ENCODE results near the gene PNMT. TPM values are rescaled to one million over a fixed set of nuclear protein-coding genes. Genes with fewer than 3 reads are reported as not detected.

Gene PNMT
- total RNA-seq, 6 experiments from 2014 or later: 0.37 TPM; not detected in 4

DNA sequence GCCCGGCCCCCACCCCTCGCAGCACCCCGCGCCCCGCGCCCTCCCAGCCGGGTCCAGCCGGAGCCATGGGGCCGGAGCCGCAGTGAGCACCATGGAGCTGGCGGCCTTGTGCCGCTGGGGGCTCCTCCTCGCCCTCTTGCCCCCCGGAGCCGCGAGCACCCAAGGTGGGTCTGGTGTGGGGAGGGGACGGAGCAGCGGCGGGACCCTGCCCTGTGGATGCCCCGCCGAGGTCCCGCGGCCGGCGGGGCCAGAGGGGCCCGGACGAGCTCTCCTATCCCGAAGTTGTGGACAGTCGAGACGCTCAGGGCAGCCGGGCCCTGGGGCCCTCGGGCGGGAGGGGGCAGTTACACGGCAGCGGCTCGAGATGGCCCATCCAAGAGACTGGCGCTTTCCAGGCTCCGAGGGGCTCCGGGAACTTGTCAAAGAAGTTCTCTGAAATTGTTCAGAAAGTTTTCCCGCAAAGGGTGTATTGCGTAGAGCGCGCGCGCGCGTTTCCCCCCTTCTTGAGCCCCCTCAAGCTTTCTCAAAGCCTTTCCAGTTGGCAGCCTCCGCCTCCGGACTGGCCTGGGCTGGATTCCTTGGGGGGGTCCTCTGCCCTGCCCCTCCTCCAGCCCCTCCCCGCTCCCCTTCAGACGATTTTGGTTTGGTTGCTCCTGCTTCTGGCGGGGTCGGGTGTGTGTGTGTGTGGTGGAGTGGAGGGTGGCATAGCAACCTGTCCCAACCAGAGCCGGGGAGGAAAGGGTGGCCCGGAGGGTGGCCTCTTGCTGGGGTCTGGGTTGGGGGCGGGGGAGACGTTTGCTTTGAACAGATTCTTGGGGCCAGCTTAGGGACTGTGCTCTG is 32.1 kb downstream of the PNMT start:
- H3K27me3 ChIP-seq: no peaks in the 10 kb centered on the region
- ATAC-seq: peak in 1 of 4 donors; percentile 5
- H3K4me3 ChIP-seq: peak overlapping the region; percentile 54 to 78 (median 62)
- no peak for DNase-seq
- H3K36me3 ChIP-seq: no peaks in the 10 kb centered on the region
- no peak for TF ChIP-seq CTCF (IDR thresholded peaks at IDR 0.05)
- no peak for TF ChIP-seq POLR2A (IDR thresholded peaks at IDR 0.05)
- no peaks in the 10 kb centered on the region for H3K9me3 ChIP-seq
- intact Hi-C loops (cut with DNase I): no loop called here
- H3K27ac ChIP-seq: peak overlapping the region; percentile 34 to 95 (median 35)
- WGBS (ENCODE audit: insufficient coverage, low coverage, low lambda C conversion rate, missing lambda C conversion rate): 0% methylated on average over 6 of the region's 57 CpGs
- H3K4me1 ChIP-seq: peaks cover 0 to 55% (median 27%) of the 10 kb centered on the region in 4 donors

GRCh38 chr17:39701012-39701783 is 32.9 kb downstream of the PNMT start:
- WGBS (ENCODE audit: insufficient coverage, low coverage, low lambda C conversion rate, missing lambda C conversion rate): 31% methylated on average over 6 of the region's 10 CpGs
- intact Hi-C loops (cut with DNase I): no loop called here
- no peaks in the 10 kb centered on the region for H3K36me3 ChIP-seq
- peaks cover 0 to 57% (median 28%) of the 10 kb centered on the region in 4 donors for H3K4me1 ChIP-seq
- ATAC-seq (no peak), DNase-seq (no peak)
- peak overlapping the region in 1 of 3 donors; percentile 78 for H3K4me3 ChIP-seq
- H3K9me3 ChIP-seq: no peaks in the 10 kb centered on the region
- peak overlapping the region in 1 of 3 donors; percentile 95 for H3K27ac ChIP-seq
- no peak for TF ChIP-seq POLR2A (IDR thresholded peaks at IDR 0.05)
- no peak for TF ChIP-seq CTCF (IDR thresholded peaks at IDR 0.05)
- no peaks in the 10 kb centered on the region for H3K27me3 ChIP-seq

- no peak overlapping the region for H3K4me3 ChIP-seq
- peak overlapping the region in 2 of 3 donors; percentile 81 to 95 for H3K27ac ChIP-seq
- H3K4me1 ChIP-seq: peaks cover 0 to 61% (median 30%) of the 10 kb centered on the region in 4 donors
- no peak for TF ChIP-seq POLR2A (IDR thresholded peaks at IDR 0.05)
- TF ChIP-seq CTCF (IDR thresholded peaks at IDR 0.05): no peak
- DNase-seq: no peak
- no peaks in the 10 kb centered on the region for H3K27me3 ChIP-seq
- no peaks in the 10 kb centered on the region for H3K36me3 ChIP-seq
- H3K9me3 ChIP-seq: no peaks in the 10 kb centered on the region
- WGBS (ENCODE audit: insufficient coverage, low coverage, low lambda C conversion rate, missing lambda C conversion rate): 38% methylated on average over 3 of the region's 4 CpGs
- intact Hi-C loops (cut with DNase I): no loop called here
- no peak for ATAC-seq
Observed at GRCh38 chr17:39701784-39702422, 33.6 kb downstream of the PNMT start.

Measured in right lobe of liver (tissue), 6 donors.